Skin of body (tissue), 2 donors: ENCODE data around the gene GBP7. TPM values are rescaled to one million over a fixed set of nuclear protein-coding genes. Genes with fewer than 3 reads are reported as not detected.
"Not testable (repeated sequence)": the region's sequence is repeated elsewhere in the genome, so short reads cannot be mapped to it uniquely, and the experiment has no call there.

Experiments
- DNase-seq: peaks from one replicate; lab custom pipeline; 2025; lab: John Stamatoyannopoulos, UW
- total RNA-seq: library from RNA; depleted of rRNA; stranded (reverse); fragments of >200 nt; gene quantifications from one replicate; pipeline ENCODE4 v1.2.3, GENCODE V29; 2014

Gene GBP7
- total RNA-seq = not detected

GRCh38 chr1:89175601-89176256 is at the start of gene GBP7:
Gene GBP7 (minus strand): TSS chr1:89176003. CDS start chr1:89171935, 4,068 bp downstream.
- no peak for DNase-seq

- DNase-seq = no peak
These were observed 45.5 kb upstream of the GBP7 start for GRCh38 chr1:89221341-89221740.

GRCh38 chr1:89219851-89220250 is 44.0 kb upstream of the GBP7 start:
- DNase-seq = not testable (repeated sequence)

GRCh38 chr1:89218941-89219340 is 43.1 kb upstream of the GBP7 start:
- DNase-seq = not testable (repeated sequence)

GRCh38 chr1:89213347-89213746 is 37.5 kb upstream of the GBP7 start:
- no peak for DNase-seq

GRCh38 chr1:89211035-89211634 is 35.3 kb upstream of the GBP7 start:
- DNase-seq = no peak

GRCh38 chr1:89206373-89206772 is 30.6 kb upstream of the GBP7 start:
- DNase-seq = no peak

GRCh38 chr1:89203166-89203565 is 27.4 kb upstream of the GBP7 start:
- no peak for DNase-seq

- no peak for DNase-seq
These were observed 25.4 kb upstream of the GBP7 start for GRCh38 chr1:89201106-89201794.

GRCh38 chr1:89200663-89201062 is 24.9 kb upstream of the GBP7 start:
- DNase-seq = peak; percentile 61

GRCh38 chr1:89199525-89200031 is 23.8 kb upstream of the GBP7 start:
- DNase-seq = no peak

GRCh38 chr1:89198491-89199072 is 22.8 kb upstream of the GBP7 start, which contains the start of gene GBP4:
Gene GBP4 (minus strand): TSS chr1:89198942. CDS start chr1:89198834, 108 bp downstream.
- DNase-seq = no peak

GRCh38 chr1:89198081-89198480 is 22.3 kb upstream of the GBP7 start:
- no peak for DNase-seq

GRCh38 chr1:89195476-89195875 is 19.7 kb upstream of the GBP7 start:
- no peak for DNase-seq

GRCh38 chr1:89191314-89191713 is 15.5 kb upstream of the GBP7 start:
- DNase-seq = no peak

GRCh38 chr1:89190017-89190416 is 14.2 kb upstream of the GBP7 start:
- DNase-seq = no peak

- DNase-seq = no peak
These were observed 3.5 kb upstream of the GBP7 start for GRCh38 chr1:89179343-89179742.

GRCh38 chr1:89176971-89177370 is 1.2 kb upstream of the GBP7 start:
- DNase-seq = no peak

- no peak for DNase-seq
These were observed 1.3 kb downstream of the GBP7 start for GRCh38 chr1:89174491-89174890.

- no peak for DNase-seq
These were observed 3.2 kb downstream of the GBP7 start for GRCh38 chr1:89172468-89173143.

- DNase-seq = no peak
These were observed 4.8 kb downstream of the GBP7 start for GRCh38 chr1:89171067-89171438.
